Upper lobe of right lung (tissue), 1 donor: Measurements from ENCODE around the gene HS3ST1. TPM values are rescaled to one million over a fixed set of nuclear protein-coding genes. Genes with fewer than 3 reads are reported as not detected.

ENCODE experiments used
- ATAC-seq: fragments of 200-7000 bp; cut with Tn5 transposase; one replicate; pipeline ENCODE4 v1.9.1; 2020; ENCODE audit warnings: mild to moderate bottlenecking, moderate library complexity
- DNase-seq: peaks from one replicate; pipeline ENCODE4 v3.0.0-alpha.2; 2020
- H3K27ac ChIP-seq: fragments of 200-600 bp; one replicate; pipeline ENCODE4 v1.8.0; 2022
- H3K27me3 ChIP-seq: fragments of 200-600 bp; one replicate; pipeline ENCODE4 v1.8.0; 2022; ENCODE audit warnings: mild to moderate bottlenecking
- H3K36me3 ChIP-seq: fragments of 200-600 bp; one replicate; pipeline ENCODE4 v1.8.0; 2022
- H3K4me1 ChIP-seq: fragments of 200-600 bp; one replicate; pipeline ENCODE4 v1.8.0; 2022
- H3K4me3 ChIP-seq: fragments of 200-600 bp; one replicate; pipeline ENCODE4 v1.8.0; 2022; ENCODE audit warnings: mild to moderate bottlenecking
- H3K9me3 ChIP-seq: fragments of 200-600 bp; one replicate; pipeline ENCODE4 v1.8.0; 2022
- intact Hi-C: fragments of 100-400 bp; cut with DNase I; formaldehyde crosslinking; loops from one replicate; pipeline ENCODE4 v1.11.0; 2022
- total RNA-seq: library from RNA; stranded (reverse); fragmentation: NEBNext Ultra II Directional; extraction: Animal tissue kit (Norgen Biotek cat#: 25700); gene quantifications from one replicate; pipeline ENCODE4 v1.2.1, GENCODE V29; 2021
- TF ChIP-seq, protein P1 (sequence below): fragments of 200-600 bp; IDR thresholded peaks from one replicate; pipeline ENCODE4 v1.8.0; 2022; ENCODE audit warnings: antibody characterized with exemption
- donor health status: DM: no; HTN: yes; CAD: no; lungs with severe emphysema.

Gene HS3ST1
- total RNA-seq, 1 donor from 2014 or later, result 1.5 TPM

DNA sequence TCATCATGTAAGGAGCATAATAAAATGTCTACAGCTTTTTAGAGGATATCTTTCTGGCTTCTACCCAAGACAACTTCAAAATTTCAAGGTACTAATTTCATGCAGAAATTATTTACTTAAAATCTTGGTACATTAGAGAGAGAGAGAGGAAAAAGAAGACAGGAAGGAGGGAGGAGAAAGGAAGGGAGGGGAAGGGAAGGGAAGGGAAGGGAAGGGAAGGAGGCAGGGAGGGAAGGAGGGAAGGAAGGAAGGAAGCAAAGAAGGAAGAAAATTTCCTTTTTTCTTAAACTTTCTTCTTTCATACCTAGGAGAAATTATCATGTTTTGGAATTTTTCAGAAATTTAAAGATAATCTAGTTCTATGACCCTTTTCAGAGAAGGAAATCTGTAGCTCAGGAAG, 61.8 kb downstream of the HS3ST1 start:
- no peaks in the 10 kb centered on the region for H3K27me3 ChIP-seq
- no peak overlapping the region for H3K4me3 ChIP-seq
- no peaks in the 10 kb centered on the region for H3K4me1 ChIP-seq
- no peak for DNase-seq
- no peaks in the 10 kb centered on the region for H3K9me3 ChIP-seq
- TF ChIP-seq, protein P1, sequence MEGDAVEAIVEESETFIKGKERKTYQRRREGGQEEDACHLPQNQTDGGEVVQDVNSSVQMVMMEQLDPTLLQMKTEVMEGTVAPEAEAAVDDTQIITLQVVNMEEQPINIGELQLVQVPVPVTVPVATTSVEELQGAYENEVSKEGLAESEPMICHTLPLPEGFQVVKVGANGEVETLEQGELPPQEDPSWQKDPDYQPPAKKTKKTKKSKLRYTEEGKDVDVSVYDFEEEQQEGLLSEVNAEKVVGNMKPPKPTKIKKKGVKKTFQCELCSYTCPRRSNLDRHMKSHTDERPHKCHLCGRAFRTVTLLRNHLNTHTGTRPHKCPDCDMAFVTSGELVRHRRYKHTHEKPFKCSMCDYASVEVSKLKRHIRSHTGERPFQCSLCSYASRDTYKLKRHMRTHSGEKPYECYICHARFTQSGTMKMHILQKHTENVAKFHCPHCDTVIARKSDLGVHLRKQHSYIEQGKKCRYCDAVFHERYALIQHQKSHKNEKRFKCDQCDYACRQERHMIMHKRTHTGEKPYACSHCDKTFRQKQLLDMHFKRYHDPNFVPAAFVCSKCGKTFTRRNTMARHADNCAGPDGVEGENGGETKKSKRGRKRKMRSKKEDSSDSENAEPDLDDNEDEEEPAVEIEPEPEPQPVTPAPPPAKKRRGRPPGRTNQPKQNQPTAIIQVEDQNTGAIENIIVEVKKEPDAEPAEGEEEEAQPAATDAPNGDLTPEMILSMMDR, result no peak
- ATAC-seq, result no peak
- no peaks in the 10 kb centered on the region for H3K36me3 ChIP-seq
- H3K27ac ChIP-seq, result no peak overlapping the region
- intact Hi-C loops, result no loop called here

DNA sequence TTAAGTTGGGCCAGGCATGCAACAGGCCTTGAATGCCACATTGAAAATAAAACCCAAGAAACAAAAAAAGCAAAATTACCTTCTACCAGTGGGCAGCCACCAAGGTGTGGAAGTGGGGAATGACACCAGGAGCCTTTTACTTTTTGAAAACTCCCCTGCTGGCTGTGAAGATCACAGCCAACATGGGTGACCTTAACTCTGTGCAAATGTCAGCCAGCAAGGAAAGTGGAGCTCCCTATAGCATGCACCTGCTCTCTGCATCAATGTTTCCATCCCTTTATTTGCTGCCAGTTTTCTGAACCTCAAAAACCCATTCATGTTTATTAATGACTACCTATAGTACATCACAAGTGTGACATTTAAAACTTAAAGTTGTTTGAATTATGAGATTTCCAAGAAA, 63.7 kb downstream of the HS3ST1 start:
- DNase-seq (no peak), ATAC-seq (no peak)
- H3K4me1 ChIP-seq, result no peaks in the 10 kb centered on the region
- no peaks in the 10 kb centered on the region for H3K9me3 ChIP-seq
- no peaks in the 10 kb centered on the region for H3K36me3 ChIP-seq
- H3K4me3 ChIP-seq, result no peak overlapping the region
- intact Hi-C loops, result no loop called here
- no peaks in the 10 kb centered on the region for H3K27me3 ChIP-seq
- TF ChIP-seq, protein P1, result no peak
- no peak overlapping the region for H3K27ac ChIP-seq

DNA sequence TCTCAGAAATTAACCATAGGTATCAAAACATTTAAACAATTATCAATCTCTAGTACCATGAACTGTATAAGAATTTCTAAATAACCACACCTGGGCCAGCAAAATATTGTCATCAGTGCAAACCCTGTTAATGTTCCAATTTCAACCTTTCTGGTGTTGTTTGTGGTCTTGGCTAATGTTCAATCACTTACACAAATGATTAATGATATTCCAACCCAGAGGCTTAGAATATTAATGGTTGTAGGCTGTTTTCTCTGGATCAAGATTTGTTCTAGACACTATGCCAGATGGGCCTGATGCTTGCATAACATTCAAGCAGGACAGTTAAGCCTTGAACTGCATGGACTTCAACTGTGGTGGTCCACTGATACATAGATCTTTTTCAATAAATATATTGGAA, 69.1 kb downstream of the HS3ST1 start:
- no peak for DNase-seq
- Histone ChIP-seq H3K27ac (no peak overlapping the region), H3K4me3 (no peak overlapping the region), H3K9me3 (no peaks in the 10 kb centered on the region), H3K27me3 (no peaks in the 10 kb centered on the region), H3K4me1 (no peaks in the 10 kb centered on the region), H3K36me3 (no peaks in the 10 kb centered on the region)
- TF ChIP-seq, protein P1, result no peak
- no peak for ATAC-seq
- intact Hi-C loops, result no loop called here

DNA sequence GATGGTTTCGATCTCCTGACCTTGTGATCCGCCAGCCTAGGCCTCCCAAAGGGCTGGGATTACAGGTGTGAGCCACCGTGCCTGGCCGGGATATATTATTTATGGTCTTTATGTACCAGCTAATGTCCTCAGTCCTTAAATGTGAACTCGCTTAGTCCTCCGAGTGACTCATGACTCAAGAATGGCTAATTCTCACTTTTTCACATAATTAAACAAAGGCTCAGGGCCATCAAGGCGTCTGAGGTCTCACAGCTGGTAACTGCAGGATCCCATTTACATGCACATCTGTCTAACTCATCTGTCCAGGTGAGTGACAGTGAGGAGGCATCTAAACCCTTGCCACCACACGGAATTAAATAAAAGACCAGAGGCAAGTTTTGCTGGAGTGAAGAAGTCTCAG, 73.5 kb downstream of the HS3ST1 start:
- H3K36me3 ChIP-seq, result no peaks in the 10 kb centered on the region
- intact Hi-C loops, result no loop called here
- no peaks in the 10 kb centered on the region for H3K27me3 ChIP-seq
- no peaks in the 10 kb centered on the region for H3K4me1 ChIP-seq
- TF ChIP-seq, protein P1, result no peak
- H3K9me3 ChIP-seq, result no peaks in the 10 kb centered on the region
- H3K27ac ChIP-seq, result no peak overlapping the region
- no peak for ATAC-seq
- H3K4me3 ChIP-seq, result no peak overlapping the region
- DNase-seq, result no peak

DNA sequence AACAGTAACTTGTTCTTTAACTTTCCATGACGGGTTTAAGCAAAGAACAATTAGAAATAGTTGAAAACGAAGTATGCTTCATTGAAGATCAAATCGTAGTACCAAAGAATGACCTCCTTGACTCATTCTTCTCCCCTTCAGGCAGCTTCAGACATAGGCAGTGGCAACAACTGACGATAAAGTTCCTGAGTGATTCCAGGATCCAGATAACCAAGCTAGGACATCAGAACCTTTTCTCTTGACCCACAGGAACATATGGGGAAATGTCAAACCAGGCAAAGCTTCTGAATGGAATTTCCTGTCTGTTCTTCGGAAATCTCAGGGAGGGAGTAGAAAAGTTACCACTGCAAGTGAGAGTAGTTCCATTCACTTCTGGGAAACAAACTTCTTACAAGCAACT, 74.2 kb downstream of the HS3ST1 start:
- Histone ChIP-seq H3K27ac (no peak overlapping the region), H3K4me3 (no peak overlapping the region), H3K9me3 (no peaks in the 10 kb centered on the region), H3K4me1 (no peaks in the 10 kb centered on the region), H3K36me3 (no peaks in the 10 kb centered on the region), H3K27me3 (no peaks in the 10 kb centered on the region)
- intact Hi-C loops, result no loop called here
- TF ChIP-seq, protein P1, result no peak
- ATAC-seq, result no peak
- no peak for DNase-seq

DNA sequence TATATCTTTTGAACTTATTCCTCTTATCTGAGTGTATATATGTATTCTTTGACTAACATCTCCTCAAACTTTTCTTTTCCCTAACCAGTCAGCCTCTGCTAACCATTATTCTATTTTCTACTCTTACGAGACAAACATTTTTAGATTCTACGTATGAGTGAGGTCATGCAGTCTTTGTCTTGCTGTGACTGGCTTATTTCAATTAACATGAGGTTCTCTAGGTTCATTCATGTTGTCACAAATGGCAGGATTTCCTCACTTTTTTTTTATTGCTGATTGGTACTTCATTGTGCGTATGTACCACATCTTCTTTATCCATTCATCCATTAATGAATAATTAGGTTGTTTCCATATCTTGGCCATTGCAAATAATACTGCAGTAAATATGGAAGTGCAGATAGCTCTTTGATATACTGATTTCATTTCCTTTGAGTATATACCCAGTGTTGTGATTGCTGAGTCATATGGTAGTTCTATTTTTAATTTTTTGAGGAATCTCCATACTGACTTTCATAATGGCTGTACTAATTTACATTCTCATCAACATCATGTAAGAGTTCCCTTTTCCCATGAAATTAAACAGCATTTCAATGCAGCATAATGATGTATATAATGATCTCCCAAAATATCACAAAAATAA, 80.1 kb downstream of the HS3ST1 start:
- H3K27me3 ChIP-seq, result no peaks in the 10 kb centered on the region
- intact Hi-C loops, result no loop called here
- H3K4me3 ChIP-seq, result no peak overlapping the region
- TF ChIP-seq, protein P1, result no peak
- DNase-seq (no peak), ATAC-seq (no peak)
- H3K9me3 ChIP-seq, result no peaks in the 10 kb centered on the region
- no peaks in the 10 kb centered on the region for H3K36me3 ChIP-seq
- no peak overlapping the region for H3K27ac ChIP-seq
- H3K4me1 ChIP-seq, result no peaks in the 10 kb centered on the region
